Fibroblast of skin of left quadriceps (primary cell): Measurements from ENCODE around the gene SYNJ2.
A peak's percentile ranks its signal among the peaks of the same experiment; 100 is the strongest.

Experiments used
- DNase-seq, 2 experiments: peaks; one replicate each; pipeline ENCODE4 v3.0.0-alpha.2; 2013; ENCODE audit warnings: low read depth in 2 of 2

The SYNJ2 gene

DNA sequence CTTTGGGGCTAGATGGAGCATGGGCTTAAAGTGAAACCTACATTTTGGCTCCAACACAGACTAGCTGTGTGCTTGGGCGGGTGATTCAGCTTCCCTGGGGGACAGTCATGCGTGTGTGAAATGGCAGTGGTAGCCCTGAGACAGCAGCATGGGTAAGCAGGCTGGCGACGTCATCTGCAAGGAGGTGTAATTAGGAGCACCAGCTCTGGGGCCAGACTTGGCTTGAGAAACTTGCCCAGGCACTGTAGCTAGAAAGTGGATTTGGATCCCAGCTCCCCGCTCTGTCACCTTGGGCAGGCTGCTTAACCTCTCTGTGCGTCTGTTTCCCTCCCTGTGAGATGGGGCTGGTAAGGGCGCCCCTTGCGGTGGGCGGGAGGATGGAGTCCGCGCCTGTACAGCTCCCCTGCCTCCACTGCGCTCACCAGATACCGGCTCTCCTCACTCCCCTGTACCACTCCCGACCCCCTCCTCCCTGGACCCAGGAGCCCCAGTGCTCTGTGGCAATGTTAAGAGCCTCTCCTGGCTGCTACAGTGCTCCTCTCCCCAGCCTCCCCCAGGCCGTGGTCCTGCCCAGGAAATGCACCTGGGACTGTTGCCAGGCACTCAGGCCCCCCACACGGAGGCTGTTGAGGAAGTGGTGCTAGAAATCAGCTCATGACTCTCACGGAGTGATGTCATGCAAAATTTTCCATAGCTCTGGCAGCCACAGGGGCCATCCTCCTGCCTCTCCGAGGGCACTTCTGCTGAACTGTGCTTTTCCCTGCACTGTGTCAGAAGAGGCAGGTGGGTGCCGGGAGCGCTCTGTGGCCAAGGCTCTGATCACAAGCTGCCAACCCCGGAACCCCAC is 44.6 kb downstream of the SYNJ2 start:
- DNase-seq, result peak; percentile 90

DNA sequence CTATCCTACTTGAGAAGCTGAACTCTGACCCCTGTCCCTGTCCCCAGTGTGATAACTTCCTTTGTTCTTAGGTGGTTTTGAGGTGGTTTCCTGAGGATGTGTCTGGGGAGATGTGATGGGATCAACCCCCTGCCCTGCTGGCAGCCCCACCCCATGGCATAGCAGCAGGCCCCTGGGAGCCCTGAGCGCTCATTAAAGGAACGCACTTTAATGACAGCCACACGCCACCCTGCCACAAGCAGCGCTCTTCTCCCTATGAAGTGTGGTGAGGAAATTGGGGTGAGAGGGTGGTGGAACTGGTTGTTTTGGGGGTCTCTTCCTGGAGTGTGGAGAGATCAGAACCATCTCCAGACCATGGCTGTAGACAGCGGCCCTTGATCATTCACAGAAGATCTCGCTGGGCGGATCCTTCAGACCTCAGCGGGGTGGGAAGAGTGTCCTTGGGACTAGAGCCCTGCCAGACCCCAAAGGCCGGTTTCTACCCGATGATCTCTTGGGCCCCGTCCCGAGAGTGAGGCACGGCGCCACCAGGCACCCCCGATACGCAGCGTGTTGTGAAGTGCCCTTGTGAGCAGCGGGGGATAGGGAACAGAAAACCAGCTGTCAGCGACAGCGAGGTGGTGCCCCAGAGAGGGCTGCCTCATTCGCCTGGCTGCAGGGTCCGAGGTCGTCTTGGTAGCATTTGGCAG is 45.4 kb downstream of the SYNJ2 start:
- no peak for DNase-seq

DNA sequence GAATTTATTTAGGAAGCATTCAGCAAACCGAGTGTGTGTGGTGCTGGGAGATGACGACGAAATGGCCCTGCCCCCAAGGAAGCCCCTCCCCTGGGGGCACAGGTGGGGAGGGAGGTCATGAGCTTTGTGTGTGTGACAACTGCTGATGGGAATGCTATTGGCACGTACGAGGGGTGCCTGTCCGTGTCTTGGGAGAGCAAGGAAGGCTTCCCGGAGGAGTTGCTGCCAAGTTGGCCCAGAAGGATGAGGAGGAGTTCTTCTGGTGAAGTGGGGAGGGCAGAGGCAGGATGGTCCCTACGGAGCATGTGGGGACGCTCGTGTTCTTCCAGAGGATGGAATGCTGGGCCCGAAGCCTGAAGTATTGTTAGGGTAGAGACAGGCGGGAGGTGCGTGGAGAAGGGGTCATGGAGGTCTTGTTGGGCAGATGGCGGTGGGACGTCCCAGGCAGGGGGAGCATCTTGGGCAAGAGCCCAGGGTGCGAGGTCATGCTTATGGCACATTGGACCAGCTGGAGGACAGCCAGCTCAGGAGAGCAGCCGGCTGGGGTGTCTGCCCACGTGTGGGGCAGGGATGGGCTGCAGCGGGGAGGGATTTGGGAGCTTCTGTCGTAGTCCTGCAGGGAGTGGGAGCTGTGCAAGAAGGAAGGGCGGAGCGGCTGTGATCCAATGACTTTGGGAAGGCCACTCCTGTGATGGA is 46.1 kb downstream of the SYNJ2 start:
- no peak for DNase-seq

DNA sequence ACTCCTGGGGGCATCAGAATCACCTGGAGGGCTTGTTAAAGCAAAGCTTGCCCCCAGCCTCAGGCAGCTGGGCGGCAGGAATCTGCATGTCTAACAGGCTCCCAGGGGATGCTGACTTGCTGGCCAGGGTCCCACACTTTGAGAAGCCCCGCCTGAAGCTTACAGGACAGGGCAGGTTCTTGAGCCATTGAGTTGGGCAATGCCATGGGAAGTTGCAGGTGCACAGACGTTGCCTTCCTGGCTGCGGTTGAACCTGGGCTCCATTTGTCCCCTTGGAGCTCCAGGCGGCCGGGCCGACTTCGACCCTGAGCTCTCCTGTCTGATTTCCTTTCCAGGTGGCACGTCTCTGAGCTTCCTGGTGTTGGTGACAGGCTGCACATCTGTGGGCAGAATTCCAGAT is 46.8 kb downstream of the SYNJ2 start:
- no peak for DNase-seq

DNA sequence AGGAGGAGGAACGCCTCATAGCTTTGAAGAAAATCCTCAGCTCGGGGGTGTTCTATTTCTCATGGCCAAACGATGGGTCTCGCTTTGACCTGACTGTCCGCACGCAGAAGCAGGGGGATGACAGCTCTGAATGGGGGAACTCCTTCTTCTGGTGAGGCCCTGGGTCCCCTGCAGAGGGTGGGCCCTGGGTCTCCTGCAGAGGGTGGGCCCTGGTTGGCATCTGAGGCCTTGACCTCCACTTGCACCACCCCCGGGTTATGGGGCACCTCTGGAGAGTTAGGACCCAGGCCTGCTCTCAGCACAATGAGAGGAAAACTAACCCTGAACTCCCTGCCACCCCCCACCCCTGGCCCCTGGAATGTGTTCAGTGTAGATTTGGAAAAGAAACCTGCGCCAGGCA is 47.2 kb downstream of the SYNJ2 start:
- no peak for DNase-seq

DNA sequence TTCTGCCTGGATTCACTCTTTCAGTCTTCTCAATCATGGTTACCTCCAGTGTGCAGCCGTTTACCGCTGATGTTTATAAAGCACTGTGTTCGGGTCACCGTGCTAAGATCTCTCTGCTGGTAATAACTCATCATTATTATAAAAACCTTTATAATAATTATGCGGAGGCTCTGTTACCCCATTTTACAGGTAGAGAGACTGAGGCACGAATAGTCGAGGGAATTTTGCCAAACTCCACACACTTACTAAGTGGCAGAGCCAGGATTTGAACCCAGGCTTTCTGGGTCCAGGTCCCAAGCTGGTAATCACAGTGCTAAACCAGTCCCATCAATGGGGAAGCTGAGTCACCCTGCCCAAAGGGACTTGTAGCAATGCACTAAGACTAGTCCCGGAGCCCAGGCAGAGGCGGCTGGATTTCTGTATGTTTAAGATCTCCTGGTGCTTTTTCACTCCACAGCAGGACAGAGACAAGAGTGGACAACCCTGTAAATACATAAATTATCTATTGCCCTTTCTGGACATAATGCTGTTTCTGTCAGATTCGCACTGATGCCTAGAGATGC is 48.1 kb downstream of the SYNJ2 start:
- no peak for DNase-seq

DNA sequence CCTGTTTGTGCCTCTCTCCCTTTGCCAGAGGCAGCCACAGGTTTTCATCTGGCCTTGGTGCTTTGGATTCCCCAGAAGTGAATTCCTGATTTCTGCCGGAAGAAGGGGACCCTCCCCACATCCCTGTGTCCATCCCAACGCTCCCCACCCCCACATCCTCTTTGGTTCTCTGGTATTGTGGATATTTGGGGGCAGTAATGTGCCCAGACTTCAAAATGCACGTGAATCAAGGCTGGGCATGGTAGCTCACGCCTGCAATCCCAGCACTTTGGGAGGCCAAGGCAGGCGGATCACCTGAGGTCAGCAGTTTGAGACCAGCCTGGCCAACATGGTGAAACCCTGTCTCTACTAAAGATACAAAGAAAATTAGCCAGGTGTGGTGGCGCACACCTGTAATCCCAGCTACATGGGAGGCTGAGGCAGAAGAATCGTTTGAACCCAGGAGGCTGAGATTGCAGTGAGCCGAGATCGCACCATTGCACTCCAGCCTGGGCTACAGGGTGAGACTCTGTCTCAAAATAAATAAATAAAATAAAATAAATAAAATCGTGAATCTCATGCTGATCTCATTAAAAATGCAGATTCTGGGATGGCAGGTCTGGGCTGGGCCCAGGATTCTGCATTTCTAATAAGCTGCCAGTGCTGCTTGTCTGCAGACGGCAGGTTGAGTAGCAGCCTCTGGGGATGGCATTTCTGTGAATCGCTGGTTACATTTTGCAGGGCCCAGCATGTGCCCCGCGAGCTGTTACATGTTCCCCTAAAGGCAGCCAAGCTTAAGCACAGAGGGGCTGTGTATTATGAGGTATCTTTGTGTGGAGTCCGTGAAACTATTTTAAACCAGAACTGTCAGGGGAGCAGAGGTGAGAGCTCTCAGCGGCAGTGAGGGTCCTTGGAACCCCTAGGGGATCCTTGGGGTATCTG is 49.0 kb downstream of the SYNJ2 start:
- DNase-seq, result no peak

DNA sequence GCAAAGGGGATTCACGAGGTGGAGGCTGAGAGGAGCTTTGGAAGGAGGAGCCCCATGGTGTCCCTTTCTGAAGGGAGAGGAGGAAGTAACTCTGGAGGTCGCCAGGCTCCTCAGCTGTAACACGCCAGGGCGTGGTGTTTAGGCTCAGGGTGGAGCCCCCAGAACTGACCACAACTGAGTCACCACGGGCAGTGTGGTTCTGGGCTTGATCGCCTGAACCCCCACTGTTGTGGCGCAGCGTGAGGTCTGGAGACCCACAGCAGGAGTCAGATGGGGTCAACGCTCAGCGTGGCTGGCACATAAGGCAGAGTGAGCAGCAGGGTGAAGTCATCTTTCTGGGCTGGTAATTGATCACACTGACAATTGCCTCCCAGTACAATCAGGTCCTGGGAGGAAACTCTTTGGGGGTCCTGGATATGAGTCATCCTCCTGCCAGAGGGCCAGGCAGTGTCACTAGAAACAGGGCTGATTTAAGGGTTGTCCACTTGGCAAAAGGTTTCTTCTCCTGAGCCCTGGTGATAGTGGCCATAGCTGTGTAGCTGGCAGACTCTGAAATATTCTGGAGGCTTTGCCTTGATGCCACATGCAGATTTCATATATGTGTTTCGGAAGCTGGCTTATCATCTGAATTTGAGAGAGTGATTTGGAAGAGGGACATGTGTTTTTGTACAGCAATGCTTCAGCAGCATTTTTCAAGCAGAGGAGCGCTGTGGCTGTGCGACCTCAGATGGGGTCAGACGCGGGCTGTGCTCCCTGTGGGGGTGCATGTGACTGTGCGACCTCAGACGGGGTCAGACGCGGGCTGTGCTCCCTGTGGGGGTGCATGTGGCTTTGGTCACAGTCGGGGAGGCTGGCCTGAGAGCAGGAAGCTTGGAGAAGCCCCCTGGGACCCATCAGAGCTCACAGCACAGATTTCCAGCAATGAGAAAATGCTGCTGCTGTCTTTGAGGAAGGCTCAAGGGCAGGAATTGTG is 50.0 kb downstream of the SYNJ2 start:
- DNase-seq, result no peak

DNA sequence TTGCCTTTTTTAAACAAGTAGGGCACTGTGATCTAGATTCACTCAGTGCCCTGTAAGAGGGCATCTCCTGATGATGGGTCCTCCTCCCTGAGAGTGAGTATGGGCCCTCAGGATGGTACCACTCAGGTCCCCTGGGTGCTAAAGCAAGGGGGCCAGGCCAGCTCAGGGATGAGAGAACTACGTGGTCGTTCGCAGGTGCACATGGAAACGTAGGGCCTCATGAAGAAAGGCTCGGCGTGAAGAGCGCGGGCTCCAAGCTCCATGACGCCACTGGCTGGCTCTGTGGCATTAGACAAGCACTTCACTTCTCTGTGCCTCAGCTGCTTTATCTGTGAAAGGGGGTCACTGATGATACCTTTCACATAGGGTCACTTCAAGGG is 50.7 kb downstream of the SYNJ2 start:
- no peak for DNase-seq

DNA sequence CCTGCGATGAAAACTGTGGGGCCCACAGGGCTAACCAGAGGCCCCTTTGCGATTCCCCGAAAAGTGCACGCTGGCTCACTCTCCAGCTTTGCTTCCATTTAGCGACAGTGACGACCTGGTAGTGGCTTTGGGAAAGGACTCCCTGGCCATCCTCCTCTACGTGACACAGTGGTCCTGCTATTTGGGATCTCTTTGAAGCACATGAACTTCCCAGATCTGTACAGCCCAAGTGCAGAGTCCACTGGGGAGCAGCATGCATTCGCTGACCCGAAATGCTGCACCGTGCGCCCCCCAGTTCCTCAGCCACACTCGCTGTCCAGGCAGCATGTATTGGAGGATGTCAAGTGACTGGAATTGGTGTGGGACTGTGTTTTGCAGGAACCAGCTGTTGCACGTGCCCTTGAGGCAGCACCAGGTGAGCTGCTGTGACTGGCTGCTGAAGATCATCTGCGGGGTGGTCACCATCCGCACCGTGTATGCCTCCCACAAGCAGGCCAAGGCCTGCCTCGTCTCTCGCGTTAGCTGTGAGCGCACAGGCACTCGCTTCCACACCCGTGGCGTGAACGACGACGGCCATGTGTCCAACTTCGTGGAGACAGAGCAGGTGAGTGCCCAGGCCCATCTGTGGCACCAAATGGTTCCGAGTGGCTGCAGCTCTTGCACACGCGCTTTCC is 51.6 kb downstream of the SYNJ2 start:
- DNase-seq, result no peak

DNA sequence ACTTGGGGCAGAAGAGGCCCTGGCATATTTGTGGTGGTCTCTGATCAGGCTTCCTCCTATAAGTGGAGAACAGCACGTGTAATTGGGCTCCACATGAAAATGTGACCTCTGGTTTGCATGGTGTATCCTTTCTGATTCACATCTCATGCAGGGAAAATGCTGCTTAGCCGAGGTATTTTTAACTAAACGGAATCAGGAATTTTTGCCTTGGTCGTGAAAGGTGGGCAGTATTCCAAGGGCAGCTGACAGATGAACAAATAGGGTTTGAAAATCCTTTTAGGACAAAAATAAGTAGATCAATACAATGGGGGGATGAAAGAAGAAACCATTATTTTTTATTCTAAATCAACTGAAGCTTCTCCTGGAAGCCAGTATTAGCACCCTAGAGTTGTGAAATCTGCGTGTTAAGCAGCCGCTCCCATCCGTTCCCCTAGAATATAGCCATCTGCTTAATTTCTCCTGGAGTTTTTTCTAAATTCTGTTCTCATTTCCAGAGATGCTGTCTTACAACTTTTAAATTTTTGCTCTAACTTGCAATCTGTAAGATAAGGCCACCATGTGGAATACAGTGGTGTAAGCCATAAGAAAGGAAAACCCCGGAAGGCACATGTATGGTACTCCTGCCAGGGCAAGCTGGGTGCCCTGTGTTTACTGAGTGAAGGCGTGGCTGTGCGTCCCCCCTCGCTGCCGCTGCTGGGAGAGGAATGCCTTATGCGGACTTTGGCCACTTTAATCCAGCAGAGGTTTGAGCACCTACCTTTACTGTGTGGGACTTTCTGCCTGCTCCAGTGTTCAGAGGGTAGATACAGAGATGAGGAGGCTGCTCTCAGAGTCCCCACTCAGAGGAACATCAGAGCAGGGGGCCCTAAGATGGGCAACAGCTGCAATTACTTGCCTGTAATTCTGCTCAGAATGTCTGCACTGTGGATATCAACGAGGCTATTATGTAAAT is 52.4 kb downstream of the SYNJ2 start:
- no peak for DNase-seq

DNA sequence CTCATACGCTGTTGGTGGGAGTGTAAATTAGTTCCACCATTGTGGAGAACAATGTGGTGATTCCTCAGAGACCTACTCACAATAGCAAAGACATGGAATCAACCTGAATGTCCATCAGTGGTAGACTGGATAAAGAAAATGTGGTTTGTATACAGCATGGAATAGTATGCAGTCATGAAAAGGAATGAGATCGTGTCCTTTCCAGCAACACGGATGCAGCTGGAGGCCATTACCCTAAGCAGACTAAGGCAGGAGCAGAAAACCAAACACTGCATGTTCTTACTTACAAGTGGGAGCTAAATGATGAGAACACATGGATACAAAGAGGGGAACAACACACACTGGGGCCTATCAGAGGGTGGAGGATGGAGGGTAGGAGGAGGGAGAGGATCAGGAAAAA is 54.6 kb downstream of the SYNJ2 start:
- no peak for DNase-seq

DNA sequence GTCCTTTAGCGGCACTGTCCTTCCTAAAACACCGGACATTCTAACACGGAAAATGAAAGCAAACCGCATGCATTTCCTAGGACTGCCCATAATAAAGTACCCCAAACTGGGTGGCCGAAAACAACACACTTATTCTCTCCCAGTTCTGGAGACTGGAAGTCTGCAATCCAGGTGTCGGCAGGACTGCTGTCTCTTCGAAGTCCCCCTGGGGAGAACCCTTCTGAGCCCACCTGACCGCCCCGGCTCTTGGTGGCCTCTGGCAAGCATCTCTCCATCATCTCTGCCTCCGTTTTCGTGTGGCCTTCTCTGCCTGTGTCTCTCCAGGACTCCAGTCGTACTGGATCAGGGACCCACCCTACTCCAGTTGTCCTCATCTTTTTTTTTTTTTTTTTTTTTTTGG is 55.4 kb downstream of the SYNJ2 start:
- DNase-seq, result no peak

DNA sequence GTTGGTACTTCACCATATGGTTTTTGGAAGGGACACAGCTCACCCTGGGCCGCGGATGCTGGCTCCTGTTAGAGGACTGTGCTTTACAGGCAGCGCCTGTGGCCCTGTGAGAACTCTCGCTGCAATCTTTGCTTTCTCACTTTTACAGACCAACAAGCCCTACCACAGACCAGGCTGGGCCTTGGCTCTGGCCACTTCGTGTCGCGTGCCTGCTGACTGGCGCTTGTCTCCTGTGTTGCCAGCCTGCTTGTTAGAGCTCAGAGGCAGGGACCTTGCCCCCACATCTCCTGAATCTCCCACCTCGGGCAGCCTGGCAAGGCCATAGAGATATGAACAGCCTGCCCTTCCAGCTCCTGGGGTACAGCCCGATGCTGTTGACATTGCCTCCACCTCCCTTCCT is 56.1 kb downstream of the SYNJ2 start:
- DNase-seq, result no peak

DNA sequence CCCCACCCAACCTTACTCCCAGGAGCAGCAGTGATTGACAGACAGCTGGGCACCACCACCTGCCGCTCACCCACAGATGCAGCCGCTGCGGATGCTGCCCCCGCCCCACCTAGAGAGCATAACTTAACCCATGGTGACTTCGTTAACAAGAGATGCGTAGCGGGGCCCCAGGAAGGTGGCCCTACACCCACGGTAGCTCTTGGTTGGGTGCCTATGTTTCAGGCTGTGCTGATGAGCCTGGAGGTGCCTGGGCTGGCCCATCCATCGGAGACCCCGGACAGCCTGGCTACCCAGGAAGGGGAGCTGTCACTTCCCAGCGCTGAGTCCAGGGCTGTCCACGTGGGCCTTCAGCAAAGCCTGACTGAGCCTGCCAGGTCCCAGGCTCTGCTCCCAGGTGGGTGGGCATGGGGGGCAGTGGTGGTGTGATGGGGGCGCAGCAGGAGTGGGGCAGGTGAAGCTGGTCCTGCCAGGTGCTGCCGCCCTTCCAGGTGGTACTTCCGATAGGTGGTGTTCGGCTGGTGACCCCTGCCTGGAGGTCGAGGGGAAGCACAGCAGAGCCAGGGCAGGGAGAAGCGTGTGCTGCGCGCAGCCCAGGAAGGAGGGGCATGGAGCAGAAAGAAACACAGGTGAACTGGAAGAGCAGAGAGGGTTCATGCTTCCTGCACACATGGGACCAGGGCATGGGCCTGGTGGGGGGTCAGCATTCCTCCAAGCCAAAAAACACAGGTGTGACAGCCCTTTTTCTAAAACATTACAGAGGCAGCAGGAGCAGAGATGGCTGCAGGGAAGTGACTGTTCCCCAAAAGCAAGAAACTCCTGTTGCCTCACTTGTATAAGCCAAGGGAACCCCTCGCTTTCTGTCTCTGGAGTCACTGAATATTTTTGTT is 56.9 kb downstream of the SYNJ2 start:
- no peak for DNase-seq

DNA sequence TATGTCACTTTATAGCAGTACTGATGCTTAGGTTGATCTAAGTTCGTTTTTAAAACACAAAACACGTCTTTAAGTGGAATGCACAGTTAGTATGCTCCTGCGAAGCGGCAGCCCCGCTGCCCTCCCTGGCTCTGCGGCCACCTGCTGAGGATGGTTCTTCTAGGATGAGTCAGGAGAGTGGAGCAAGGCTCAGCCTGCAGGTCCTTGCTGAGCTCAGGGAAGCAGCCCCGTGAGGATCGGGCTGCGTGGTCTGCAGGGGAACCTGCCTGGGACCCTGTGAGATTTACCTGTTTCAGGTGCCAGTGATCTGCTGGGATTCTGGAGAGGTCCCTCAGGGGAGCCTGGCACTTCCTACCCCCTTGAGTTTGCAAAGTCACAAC is 57.5 kb downstream of the SYNJ2 start:
- DNase-seq, result no peak

DNA sequence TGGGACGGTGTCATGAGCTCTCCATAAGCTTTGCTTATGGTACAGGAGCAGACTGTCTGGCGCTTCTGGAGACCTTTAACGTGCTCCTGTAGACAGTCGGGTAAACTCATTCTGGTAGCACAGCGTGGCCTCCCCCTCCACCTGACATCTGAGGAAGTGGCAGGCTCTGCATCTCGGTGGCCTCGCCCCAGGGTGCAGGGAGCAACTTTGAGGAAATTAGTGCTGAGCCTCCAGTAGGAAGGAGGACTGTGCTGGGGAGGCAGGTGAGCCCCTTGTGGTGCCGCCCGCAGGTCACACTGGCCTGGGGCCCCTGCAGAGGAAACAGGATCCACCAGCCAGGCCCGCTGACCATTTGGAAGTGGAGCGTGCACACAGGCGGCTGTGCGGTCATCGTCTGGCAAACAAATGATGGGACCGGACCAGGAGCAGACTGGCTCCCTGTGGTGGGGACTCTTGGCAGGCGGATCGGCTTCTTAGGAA is 57.9 kb downstream of the SYNJ2 start:
- no peak for DNase-seq
